GM12873 (cell line): ENCODE results near the gene RPLP2.

Experiments
- CTCF ChIP-seq: IDR thresholded peaks from 2 replicates; pipeline ENCODE4 v1.5.1; 2012; ENCODE audit warnings: low read depth, mild to moderate bottlenecking, moderate library complexity, low read length, control low read depth; ENCODE audit not compliant: insufficient read depth; ENCODE audit errors: missing control alignments

The RPLP2 gene

DNA sequence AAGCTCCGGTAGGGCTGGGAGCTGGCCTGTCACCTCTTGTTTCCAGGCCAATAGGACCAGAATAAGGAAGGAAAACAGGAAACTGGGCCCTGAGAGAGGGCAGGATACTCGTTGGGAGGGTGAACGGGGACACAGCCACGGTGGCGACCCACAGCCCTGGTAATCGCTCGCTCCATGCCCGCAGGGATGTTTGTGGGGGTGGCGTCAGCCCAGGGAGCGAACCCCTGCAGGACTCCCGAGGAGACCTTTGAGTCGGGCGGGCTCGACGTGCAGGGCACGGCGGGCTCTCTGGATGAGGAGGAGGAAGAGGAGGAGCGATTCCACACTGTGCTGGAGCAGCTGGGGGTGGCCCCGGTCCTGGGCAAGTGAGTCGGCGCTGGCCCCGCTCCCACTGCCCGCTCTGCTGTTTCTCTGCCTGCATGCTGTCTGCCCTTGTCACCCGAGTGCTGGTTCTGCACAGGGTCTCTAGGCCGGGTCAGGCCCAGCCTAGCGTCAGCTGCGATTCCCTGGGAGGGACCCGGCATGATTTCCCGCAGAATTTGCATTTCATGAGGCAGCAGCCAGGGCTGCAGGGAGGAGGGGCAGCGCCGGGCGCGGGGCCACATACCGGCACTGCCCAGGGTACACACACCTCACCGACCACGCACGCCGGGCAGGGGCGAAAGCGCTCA is 19.5 kb downstream of the RPLP2 start:
- TF ChIP-seq CTCF = no peak

- no peak for TF ChIP-seq CTCF
Measured at GRCh38 chr11:829847-830294, 20.1 kb downstream of the RPLP2 start.

DNA sequence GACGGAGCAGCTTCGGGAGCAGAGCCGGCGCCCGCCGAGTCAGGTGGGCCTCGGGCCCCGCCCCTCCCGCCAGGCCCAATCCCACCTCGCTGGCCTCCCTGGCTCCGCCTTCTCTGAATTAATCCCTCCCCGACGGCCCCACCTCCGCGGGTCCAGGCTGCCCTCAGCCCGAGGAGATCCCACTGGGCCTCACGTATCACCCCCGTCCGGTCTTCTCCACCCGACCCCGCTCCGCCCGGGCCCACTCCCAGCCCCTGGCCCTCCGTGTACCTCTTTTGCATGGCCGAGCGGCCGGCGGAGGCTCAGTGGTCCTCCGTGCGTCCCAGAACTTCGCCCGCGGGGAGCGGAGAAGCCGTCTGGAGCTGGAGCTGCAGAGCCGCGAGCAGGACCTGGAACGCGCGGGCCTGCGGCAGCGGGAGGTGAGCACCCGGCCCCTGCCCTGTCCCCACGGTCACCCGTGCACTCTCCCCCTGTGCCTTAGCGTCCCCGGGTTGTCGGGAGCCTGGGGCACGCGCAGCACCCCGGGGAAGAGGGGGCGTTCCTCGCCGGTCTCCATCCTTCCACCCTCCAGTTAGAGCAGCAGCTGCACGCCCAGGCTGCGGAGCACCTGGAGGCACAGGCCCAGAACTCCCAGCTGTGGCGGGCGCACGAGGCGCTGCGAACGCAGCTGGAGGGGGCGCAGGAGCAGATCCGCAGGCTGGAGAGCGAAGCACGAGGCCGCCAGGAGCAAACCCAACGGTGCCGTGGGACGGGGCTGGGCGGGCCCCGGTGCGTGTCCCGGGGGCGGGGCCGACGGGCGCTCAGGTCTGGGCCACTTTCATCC is 20.7 kb downstream of the RPLP2 start:
- TF ChIP-seq CTCF = no peak

DNA sequence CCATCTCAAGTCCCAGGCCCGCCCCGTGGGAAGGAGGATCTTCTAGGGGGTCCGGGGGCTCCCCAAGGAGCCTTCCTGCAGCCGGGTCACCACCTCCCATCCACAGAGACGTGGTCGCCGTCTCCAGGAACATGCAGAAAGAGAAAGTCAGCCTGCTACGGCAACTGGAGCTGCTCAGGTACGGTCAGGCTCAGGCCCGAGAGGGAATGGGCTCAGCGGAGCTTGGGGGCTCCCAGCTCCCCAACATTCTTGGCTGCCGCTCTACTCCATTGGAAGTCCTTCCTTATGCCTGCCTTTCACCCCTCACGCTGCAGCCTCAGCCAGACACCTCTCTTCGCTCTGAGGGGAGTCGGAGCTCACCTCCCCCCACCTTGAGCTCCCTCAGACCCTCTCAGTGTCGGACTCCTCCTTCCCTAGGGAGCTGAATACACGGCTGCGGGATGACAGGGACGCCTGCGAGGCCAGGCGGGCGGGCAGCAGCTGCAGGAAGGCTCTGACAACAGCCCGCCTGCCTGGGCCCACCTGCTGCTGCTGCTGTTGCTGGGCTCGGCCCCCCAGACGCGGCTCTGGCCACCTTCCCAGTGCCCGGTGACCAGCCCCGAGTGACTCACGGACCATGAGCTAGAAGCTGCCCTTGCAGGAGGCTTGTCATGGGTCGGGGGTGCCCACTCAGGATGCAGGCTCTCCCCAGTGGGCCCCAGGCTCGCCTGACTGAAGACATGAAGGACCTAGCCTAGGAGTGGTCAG is 21.5 kb downstream of the RPLP2 start:
- TF ChIP-seq CTCF = no peak

- no peak for TF ChIP-seq CTCF
Measured at GRCh38 chr11:831961-832528, 22.3 kb downstream of the RPLP2 start.

DNA sequence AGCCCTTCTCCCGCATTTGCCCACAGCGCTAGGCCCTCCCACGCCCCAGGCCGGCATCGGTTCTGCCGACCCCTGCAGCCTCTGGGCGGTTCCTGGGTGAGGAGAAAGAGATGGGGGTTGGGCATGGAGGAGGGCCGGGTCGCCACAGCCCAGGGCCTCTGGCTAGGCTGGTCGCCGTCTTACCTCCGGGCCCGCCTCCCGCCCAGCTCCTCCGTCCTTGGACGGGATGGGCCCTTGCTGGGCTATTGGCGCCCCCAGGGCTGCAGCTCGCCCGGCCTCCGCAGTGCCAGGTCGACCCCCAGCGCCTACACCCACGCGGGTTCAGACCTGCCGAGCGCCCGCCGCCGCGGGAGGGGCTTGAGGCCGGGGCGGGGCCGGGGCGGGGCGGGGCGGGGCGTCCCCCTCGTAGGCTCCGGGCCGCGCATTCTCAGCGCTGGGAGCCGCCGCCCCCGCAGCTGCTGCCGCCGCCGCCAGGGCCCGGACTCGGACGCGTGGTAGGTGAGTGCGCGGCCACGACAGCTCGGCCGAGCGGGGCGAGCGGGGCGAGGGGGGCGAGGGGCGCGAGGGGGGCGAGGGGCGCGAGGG is 22.9 kb downstream of the RPLP2 start, which contains the start of gene CD151:
CD151 (plus strand) TSS at position 424 of the 585 bp plus-strand sequence. CDS start 3,118 bp downstream, outside the sequence.
- TF ChIP-seq CTCF = no peak
